D721Med (cell line): ENCODE data around the gene HRH2.

Source experiments
- DNase-seq: peaks from one replicate; pipeline ENCODE4 v3.0.0; 2011; ENCODE audit warnings: low spot score; ENCODE audit not compliant: insufficient read length
- FAIRE-seq: peaks from 2 replicates; lab custom pipeline; 2011; peaks lifted over from hg19 to GRCh38; lab: Jason Lieb, UNC
- TF ChIP-seq, protein P1 (sequence below): IDR thresholded peaks from 2 replicates; pipeline ENCODE4 v1.5.1; 2012; ENCODE audit warnings: mild to moderate bottlenecking, control low read depth; ENCODE audit not compliant: insufficient read depth; ENCODE audit errors: missing control alignments

Gene HRH2

DNA sequence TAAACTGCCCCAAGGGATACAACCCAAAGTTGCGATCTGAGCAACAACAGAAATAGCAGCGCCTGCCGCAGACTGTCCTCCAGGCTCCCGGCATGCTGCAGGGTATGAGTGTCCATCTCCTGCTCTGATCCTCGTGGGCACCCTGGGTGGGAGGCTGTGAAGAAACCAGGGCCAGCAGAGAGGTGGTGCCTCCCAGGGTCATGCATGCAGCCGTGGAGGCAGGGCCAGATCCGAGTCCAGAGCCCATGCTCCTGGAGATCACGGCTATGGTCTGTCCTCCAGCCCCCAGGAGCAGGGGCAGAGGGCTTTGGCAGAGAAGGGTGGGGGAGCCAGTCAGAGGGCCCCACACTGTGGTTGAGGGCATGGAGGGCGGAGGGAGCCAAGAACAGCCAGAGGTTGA lies 29.0 kb downstream of the HRH2 start:
- FAIRE-seq (no peak), DNase-seq (no peak)
- TF ChIP-seq, protein P1, sequence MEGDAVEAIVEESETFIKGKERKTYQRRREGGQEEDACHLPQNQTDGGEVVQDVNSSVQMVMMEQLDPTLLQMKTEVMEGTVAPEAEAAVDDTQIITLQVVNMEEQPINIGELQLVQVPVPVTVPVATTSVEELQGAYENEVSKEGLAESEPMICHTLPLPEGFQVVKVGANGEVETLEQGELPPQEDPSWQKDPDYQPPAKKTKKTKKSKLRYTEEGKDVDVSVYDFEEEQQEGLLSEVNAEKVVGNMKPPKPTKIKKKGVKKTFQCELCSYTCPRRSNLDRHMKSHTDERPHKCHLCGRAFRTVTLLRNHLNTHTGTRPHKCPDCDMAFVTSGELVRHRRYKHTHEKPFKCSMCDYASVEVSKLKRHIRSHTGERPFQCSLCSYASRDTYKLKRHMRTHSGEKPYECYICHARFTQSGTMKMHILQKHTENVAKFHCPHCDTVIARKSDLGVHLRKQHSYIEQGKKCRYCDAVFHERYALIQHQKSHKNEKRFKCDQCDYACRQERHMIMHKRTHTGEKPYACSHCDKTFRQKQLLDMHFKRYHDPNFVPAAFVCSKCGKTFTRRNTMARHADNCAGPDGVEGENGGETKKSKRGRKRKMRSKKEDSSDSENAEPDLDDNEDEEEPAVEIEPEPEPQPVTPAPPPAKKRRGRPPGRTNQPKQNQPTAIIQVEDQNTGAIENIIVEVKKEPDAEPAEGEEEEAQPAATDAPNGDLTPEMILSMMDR, result no peak

DNA sequence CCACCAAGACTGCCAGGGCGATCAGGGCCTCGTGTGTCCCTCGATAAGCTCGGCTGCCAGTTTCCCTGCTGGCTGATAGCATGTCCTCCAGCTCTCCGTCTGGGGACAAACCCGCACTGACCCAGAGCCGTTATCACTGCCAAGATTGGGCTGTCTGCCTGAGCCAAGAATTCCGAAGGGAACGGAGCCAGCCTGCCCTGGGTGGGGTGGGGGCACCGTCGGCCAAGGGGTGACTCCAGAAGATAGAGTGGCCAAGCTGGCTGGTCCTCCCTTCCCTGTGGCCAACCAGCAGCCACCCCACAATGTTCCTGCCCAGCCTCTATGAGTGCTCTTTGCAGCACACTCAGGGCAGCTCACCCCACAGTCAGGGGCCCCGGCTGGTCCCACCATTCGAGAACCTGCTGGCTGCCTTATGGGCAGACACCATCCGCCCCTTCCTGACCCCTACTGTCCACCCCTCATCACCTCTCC lies 29.4 kb downstream of the HRH2 start:
- TF ChIP-seq, protein P1, result no peak
- no peak for FAIRE-seq
- no peak for DNase-seq

DNA sequence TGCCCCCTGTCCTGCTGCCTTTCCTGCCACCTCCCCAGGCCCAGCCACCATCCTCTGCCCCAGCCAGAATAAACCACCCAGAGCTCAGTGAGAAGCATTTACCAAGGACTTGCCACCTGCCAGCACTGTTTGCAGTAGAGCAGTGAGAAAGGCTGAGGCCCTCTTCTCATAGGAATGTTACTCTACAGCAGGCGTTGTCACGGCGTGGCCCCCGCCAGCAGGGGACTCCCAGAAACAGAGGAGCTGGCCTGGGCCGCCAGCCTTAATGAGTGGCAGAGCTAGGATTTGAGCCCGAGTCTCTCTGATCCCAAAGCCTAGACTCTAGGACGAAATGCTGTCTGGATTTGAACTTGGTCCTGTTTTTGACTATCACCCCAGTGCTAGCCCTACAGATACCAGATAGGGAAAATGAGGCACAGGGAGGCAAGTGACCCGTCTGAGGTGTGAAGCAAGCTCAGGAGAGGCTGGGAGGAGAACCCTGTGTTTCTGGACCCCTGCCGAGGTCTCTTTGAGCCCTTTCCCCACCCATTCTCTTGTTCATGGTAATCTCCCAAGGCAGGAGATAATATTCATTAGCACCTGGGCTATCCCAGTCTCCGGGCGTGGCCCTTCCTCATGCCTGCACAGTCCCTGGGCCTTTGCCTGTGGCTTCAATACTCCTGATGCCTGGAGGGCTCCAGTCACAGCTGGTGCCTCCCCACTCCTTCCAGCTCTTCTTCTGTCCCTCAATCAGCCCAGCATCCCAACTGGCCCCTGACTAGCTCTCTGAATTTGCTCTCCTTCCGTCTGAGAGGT lies 30.7 kb downstream of the HRH2 start:
- TF ChIP-seq, protein P1, result no peak
- DNase-seq (no peak), FAIRE-seq (no peak)

DNA sequence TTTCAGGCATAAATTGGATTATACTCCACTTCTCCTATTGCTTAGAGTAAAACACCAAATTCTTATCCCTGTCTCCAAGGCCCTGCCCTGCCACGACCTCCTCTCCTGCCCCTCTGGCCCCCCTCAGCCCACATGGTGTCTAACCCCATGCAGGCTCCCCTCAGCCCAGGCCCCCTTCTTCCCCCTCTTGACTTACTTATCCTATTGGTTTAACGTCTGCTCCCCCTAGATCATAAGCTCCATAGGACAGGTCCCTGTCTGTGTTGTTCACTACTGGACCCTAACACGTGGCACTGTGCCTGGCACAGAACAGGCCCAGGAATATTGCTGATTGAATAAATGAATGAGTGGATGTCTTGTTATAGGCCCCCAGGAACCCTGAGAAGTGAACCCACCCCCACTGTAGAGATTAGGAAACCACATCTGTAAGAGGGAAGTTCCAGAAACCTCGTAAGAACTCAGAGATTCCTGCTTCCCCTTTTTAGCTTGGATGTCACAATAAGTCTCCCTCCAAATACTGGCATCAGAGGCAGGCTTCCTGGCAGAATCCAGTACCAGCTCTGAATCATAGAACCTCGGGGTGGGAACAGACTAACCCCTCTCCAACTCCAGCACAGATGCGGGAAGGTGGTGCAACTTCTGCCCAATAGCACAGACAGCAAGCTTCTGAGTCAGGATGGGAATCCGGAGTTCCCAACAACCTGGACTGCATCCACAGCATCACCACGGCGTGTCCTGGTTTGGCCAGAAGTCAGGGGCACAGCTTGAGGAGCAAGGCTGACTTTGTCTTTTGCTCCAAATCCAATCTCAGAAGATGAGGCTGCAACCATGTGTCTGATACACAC lies 31.5 kb downstream of the HRH2 start:
- DNase-seq (no peak), FAIRE-seq (no peak)
- TF ChIP-seq, protein P1, result no peak

DNA sequence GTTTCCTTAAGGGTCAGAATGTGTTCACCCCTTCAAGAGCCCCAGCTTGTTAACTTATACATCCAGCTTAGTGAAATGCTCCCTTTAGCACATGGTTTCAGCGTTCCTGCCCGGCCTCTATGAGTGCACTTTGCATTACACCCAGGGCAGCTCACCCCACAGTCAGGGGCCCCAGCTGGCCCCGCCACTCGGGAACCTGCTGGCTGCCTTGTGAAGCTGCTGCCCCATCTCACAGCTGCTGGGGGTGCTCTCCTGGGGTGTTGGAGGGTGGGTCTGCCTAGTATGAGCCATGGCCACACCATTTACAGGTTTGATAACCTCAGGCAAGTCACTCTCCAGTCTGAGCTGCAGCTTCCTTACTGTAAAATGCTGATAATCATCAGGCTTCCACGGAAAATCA lies 32.2 kb downstream of the HRH2 start:
- FAIRE-seq (no peak), DNase-seq (no peak)
- TF ChIP-seq, protein P1, result no peak

DNA sequence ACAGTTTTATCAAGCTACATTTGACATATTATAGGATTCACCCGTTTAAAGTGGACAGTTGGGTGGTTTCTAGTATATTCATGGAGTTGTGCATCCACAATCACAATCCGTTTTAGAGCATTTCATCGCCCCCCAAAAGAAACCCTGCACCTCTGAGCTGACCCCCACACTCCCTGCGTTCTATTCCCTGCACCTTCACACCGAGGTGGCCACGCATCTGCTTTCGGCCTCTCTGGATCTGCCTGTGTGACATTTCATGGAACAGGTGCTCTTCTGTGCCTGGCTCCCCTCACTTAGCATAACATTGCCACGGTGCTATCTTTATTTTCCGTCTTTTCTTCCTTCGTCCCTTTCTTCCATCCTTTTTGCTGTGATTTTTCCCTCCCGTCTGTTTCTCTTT lies 32.7 kb downstream of the HRH2 start:
- TF ChIP-seq, protein P1, result no peak

DNA sequence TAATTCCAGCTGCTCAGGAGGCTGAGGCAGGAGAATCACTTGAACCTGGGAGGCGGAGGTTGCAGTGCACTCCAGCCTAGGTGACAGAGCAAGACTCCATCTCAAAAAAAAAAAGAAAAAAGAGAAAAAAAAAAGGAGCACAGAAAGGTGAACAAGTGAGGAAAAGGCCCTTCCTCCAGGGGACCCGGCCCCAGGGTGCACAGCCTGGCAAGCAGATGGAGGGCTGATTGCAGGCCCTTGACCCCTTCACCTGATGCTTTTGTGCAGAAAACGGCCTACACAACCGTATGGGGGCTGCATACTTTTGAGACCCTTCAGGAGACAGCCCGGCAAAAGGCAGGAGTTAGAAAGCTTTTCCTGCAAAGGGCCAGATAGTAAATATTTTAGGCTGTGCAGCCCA lies 33.9 kb downstream of the HRH2 start:
- TF ChIP-seq, protein P1, result no peak
- no peak for FAIRE-seq

More for the DNA sequence above, 32.7 kb downstream of the HRH2 start:
- DNase-seq (no peak), FAIRE-seq (no peak)

More for the DNA sequence above, 33.9 kb downstream of the HRH2 start:
- no peak for DNase-seq
